GM18951 (cell line): ENCODE results near the gene PTAR1.
"Not testable (repeated sequence)": the region's sequence is repeated elsewhere in the genome, so short reads cannot be mapped to it uniquely, and the experiment has no call there.

Source experiments
- POLR2A ChIP-seq: IDR thresholded peaks from 4 replicates; pipeline ENCODE4 v1.6.1; 2011; ENCODE audit warnings: mild to moderate bottlenecking; ENCODE audit not compliant: insufficient read length, insufficient read depth; ENCODE audit errors: extremely low read depth
- in situ Hi-C: fragments of 300-500 bp; cut with MboI; formaldehyde crosslinking; loops from one replicate; pipeline ENCODE4 v1.12.0; 2022; ENCODE audit warnings: low sequenced_read_pairs, mixed read lengths, inconsistent platforms; ENCODE audit not compliant: unreplicated experiment

Gene PTAR1

GRCh38 chr9:69768716-69769115, 8.9 kb upstream of the PTAR1 start:
- in situ Hi-C loops: no loop called here
- no peak for TF ChIP-seq POLR2A

GRCh38 chr9:69768101-69768500, 8.3 kb upstream of the PTAR1 start:
- TF ChIP-seq POLR2A: no peak
- in situ Hi-C loops: no loop called here

DNA sequence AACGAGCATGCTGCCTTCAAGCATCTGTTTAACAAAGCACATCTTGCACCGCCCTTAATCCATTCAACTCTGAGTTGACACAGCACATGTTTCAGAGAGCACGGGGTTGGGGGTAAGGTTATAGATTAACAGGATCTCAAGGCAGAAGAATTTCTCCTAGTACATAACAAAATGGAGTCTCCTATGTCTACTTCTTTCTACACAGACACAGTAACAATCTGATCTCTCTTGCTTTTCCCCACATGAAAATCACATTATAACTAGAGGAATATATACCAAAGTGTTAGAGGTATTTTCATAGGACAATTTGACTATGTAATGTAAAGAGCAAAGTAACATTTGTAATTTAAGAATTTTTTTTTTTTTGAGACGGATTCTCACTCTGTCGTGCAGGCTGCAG, 4.1 kb upstream of the PTAR1 start:
- in situ Hi-C loops: not testable (repeated sequence)

GRCh38 chr9:69762527-69762926, 2.7 kb upstream of the PTAR1 start:
- in situ Hi-C loops: no loop called here
- TF ChIP-seq POLR2A: no peak

DNA sequence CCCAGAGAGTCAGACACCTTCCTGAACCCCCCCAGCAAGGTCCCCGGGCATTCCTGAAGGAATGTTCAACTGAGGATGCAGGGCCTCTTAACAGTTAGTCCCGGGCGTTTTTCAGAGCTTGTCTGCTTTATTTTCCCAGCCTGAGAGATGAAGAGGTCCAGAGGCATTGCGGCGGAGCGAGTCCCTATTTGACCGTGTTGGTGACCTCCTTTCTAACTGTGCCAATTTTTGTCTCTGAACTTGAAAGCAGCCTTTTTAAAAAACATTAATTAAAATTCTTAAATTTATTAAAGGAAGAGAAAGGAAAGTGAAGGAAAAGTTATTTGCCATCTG, 433 bp upstream of the PTAR1 start:
- in situ Hi-C loops: no loop called here
- no peak for TF ChIP-seq POLR2A

- TF ChIP-seq POLR2A: no peak
- in situ Hi-C loops: no loop called here
These were observed 790 bp downstream of the PTAR1 start for GRCh38 chr9:69759021-69759420.

DNA sequence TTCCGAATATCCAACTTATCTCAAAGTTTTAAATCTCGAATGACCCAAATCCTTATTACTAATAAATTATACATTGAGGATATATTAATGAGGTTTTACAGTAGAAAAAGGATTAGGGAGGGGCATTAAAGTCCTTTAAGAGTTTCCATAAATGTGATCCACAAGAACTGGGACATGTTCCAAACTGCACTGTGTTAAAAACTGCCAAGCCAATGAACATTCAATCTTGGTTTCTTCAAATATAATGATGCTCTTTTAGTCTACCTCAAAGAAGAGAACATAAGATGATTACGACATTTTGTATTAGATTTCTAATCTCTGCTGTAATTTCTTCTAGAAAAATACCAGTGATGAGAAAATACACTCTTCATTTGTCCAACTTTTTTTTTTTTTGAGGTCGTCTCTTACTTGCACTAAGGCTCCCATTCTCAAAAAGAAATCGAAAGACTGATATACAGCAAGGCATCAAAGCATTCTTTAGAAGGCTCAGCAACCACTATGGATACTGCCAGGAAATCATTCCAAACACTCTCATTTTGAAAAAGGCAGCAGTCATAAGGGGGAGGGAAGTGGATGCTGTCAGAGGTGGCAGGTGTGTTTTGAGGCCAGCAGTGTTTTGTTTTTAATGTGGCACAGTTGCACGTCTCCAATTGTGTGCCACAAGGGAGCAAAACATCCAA, 1.7 kb downstream of the PTAR1 start:
- in situ Hi-C loops: no loop called here
- no peak for TF ChIP-seq POLR2A

DNA sequence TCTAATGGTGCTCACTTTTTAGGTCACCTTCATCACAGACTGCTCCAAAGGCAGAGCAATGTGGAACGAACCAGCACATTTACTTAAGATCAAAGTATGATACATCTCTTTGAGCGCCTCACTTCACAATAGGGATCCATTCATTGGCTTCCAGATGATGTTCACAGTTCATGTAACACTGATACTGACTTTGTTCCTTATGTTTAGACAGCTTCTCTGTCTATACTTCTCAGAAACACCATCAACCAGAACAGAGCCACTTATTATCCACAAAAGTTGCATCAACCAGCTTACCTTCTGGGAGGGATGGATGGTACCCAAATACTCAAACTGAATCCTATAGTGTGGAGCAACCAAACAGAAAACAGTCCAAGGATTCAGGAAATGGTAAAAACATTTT, 4.6 kb downstream of the PTAR1 start:
- in situ Hi-C loops: no loop called here
- TF ChIP-seq POLR2A: no peak

DNA sequence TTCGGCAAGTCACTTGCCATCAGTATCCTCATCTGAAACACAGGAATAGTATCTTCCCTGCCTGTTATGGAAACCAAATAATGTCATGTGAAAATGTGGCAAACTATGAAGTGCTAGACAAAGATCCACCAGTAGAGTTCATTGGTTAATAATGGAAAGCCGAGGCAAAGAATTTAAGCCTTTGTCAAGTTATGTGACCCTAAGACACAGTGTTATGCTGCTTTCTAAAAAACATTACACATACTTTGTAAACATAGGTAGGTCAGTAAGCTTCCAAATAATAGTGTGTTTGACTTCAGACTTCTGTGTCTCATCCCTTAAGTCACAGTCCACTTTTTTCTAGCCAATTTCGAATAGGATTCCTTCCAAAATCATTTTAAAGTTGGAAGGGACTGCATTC, 6.0 kb downstream of the PTAR1 start:
- in situ Hi-C loops: no loop called here
- TF ChIP-seq POLR2A: no peak

DNA sequence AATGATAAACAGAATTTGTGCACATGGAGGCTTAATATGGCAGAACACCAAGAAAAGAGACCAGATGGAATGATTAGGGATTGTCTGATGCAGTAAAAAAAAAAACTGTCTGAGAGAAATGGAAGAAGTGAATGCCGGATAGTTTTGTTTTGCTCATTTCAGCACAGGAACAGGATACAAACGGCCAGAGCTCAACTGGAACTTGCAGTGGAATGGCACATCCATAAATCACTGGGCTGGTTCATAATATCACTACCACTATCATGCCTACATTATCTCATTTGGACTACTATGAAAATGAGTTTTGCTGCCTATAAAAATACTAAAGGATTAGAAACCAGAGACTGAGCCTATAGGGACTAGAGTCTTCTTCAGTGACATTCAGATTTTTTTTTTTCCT, 9.7 kb downstream of the PTAR1 start:
- TF ChIP-seq POLR2A: no peak
- in situ Hi-C loops: no loop called here

DNA sequence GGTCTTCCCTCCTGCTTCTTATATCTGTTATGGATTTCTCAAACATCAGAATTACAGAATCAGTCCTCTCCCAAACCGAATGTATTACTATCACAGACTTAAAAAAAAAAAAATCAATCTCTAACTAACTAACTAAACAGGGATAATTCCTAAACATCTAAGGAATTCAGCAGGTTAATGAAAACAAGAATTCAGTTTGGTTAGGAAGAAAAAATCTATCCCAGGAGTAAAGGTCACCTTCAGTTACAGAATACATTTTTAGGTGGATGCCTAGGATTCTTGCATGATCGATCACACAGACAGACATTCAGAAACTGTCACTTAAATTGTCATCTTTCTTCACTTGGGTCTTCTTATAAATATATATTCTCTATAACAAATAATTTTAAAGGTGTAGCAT, 11.5 kb downstream of the PTAR1 start:
- in situ Hi-C loops: no loop called here
- no peak for TF ChIP-seq POLR2A

DNA sequence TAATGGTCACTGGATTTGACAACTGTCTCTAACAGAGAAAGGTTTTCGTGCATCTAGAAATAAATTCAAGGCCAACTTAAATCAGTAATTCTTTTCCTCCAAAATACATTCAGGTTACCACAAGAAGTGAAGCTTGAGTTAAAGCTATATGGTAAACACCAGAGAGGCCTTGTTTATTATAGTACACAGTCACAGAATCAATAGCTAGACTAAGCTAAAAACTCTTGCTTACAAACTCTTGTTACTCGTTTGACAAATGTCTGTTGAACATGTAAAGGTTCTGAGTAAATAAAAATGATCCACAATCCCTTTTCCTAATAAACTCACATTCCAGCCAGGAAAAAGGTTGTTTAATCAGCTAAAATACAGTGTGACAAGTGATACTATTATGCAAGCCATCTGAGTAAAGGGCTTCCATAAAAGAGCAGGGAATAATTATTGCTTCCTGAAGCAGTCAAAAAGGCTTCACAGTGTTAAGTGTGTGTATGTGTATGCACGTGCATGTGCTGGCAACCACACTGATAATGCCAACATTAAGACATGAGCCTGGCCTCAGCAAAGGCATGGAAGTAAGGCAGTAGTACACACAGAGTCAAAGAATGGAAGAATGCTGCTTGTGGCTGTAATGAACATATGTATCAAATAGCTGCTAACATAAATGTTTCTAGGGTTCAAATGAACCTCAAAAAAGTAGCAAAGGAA, 12.8 kb downstream of the PTAR1 start:
- no peak for TF ChIP-seq POLR2A
- in situ Hi-C loops: no loop called here

DNA sequence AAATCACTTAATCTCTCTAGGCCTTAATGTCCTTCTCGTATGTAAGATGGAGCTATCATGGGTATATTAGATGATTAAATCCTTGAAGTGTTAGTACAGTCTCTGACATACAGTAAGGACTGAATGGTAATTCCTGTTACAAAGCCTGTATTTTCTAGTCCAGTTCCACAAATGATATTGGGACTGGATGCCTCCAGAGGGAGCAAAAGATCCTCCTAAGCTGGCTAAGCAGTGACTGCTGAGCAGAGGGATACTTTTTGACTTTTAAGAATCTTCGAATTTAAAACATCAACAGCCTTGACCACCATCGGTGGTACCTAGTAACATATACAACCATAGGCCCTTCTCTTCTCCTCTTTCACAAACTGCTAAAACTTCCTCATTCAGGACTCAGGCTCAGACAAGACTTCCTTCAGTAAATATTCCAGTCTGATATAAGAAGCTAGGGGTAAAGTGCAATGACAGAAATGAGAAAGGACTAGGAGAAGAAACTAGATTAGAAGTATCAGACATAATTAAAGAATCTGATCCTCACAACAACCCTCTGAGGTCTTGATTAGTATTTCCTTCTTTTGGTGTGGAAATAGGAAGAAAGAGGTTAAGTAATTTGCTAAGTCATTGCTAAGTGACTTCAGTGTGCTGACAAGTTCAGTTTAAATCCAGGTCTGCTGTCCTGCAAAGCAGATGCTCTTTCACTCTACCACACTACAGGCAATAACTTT, 13.9 kb downstream of the PTAR1 start:
- in situ Hi-C loops: no loop called here
- no peak for TF ChIP-seq POLR2A

GRCh38 chr9:69744688-69745380, 15.0 kb downstream of the PTAR1 start:
- no peak for TF ChIP-seq POLR2A
- in situ Hi-C loops: no loop called here

DNA sequence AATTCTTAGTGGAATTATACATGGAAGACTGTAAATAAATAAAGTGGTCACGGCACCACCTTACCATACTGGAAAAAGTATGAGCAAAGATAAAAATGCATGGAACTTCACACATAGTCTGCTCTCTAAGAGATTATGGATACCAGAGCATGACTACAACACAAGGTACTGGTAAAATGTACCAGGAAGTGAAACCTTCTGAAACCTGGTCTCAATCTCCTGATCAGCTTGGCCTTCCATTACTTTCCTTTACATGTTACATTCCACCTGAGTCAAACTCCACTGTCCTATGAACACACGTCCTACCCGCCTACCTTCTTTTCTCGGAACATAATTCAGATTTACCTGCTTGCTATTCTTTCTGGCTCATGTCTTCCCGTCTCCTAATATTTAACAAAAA, 15.9 kb downstream of the PTAR1 start:
- in situ Hi-C loops: no loop called here
- no peak for TF ChIP-seq POLR2A
